Activated CD4-positive, alpha-beta T cell treated with anti-CD3 and anti-CD28 coated beads for 24 hours (primary cell): Measurements from ENCODE around the gene ARV1.
"Not testable (repeated sequence)": the region's sequence is repeated elsewhere in the genome, so short reads cannot be mapped to it uniquely, and the experiment has no call there.

ENCODE experiments used
- DNase-seq, 2 donors: peaks; one replicate each; pipeline ENCODE4 v3.0.0-alpha.2; 2020; ENCODE audit warnings: low read depth in 2 of 2

Gene ARV1

GRCh38 chr1:231041719-231042261 lies 62.9 kb downstream of the ARV1 start:
- no peak for DNase-seq

GRCh38 chr1:231044588-231044987 lies 65.7 kb downstream of the ARV1 start:
- no peak for DNase-seq

GRCh38 chr1:231045286-231045685 lies 66.4 kb downstream of the ARV1 start:
- DNase-seq = no peak

- not testable (repeated sequence) for DNase-seq
Observed at GRCh38 chr1:231045921-231046729, 67.2 kb downstream of the ARV1 start.

GRCh38 chr1:231046730-231047395 lies 68.0 kb downstream of the ARV1 start:
- DNase-seq = no peak

GRCh38 chr1:231047529-231047928 lies 68.6 kb downstream of the ARV1 start:
- DNase-seq = not testable (repeated sequence)

- DNase-seq = not testable (repeated sequence)
Observed at GRCh38 chr1:231048419-231048818, 69.5 kb downstream of the ARV1 start.

GRCh38 chr1:231049121-231049979 lies 70.5 kb downstream of the ARV1 start:
- DNase-seq = no peak
